22Rv1 (cell line): Measurements from ENCODE around the gene TNPO3.
A peak's percentile ranks its signal among the peaks of the same experiment; 100 is the strongest.

Experiments
- H3K27ac ChIP-seq: fragments of 450-650 bp; 2 replicates; pipeline ENCODE4 v1.5.1; 2017
- CTCF ChIP-seq: fragments of 450-650 bp; IDR thresholded peaks from 2 replicates; pipeline ENCODE4 v1.5.1; 2017; ENCODE audit warnings: mild to moderate bottlenecking
- ZFX ChIP-seq: fragments of 450-650 bp; IDR thresholded peaks from 2 replicates; pipeline ENCODE4 v1.6.1; 2017; ENCODE audit warnings: antibody characterized with exemption, borderline replicate concordance

The TNPO3 gene

DNA sequence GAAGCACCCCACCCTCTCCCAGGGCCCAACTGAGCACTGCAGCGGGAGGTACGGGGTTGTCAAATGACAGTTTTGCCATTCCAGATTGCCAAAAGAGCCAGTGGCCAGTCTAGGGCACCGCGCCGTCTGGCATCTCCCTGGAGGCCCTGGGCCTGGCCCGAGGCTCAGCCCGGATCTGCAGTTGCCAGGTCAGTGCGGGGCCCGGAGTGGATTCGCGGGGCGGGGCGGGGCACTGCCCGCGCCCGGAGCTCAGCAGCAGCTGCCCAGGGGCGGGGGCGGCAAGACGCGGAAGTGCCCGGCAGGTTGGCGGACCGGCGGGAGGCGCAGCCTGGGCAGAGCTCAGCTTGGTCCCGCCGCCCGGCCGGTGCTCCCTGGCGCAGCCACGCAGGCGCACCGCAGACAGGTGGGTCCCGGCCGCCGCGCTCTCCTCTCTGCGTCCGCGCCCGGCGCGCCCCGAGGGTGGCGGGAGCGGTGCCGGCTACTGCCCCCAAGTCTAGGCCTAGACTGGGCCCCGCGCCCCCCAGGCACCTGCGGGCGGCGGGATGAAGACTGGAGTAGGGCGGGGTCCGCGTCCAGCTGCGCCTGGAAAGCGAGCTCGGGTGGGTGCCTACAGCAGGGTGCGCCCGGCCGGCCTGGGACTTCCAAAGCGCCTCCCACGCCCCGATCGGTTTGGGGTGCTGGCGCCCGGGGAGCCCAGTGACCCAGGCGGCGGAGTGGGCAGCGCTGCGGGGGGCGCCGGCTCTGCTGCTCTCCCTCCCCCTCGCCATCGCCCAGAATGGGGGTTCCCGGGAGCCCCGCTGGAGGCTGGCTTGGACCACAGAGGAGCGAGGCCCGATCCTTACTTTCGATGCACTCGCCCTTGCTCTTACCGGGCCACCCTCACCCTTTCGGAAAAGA lies 117.0 kb downstream of the TNPO3 start, which contains the start of gene IRF5:
Gene IRF5, plus strand, starts transcription at position 281 of the 897 bp plus-strand sequence. CDS start 4,155 bp downstream, outside the sequence.
- H3K27ac ChIP-seq, result peak within 1 kb of the TSS; percentile 56
- 0 out of 2 replicates have a peak, but pooled peaks have one; percentile 12 for TF ChIP-seq CTCF
- TF ChIP-seq ZFX, result no peak

DNA sequence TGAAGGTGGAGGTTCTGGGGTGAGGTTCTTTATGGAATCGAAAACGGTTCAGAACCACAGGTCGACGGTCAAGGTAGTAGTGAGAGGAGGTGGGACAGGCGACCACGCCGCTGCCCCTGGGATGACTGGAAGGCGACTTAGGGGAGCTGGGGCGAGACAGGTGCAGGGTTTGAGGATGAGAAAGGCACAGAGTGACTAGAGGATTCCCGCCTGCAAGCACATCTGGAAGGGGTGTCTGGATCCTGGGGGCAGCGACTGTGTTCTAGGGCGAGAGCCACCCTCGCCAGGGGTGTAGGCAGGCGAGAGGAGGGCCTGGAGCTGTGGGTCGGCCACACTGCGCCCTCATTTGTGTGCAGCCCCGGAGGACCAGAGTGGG lies 117.7 kb downstream of the TNPO3 start:
- H3K27ac ChIP-seq, result peak overlapping the region; percentile 56
- TF ChIP-seq ZFX (no peak), CTCF (no peak)

- no peak for TF ChIP-seq CTCF
- TF ChIP-seq ZFX, result no peak
These were observed 118.1 kb downstream of the TNPO3 start for GRCh38 chr7:128936798-128937197.

DNA sequence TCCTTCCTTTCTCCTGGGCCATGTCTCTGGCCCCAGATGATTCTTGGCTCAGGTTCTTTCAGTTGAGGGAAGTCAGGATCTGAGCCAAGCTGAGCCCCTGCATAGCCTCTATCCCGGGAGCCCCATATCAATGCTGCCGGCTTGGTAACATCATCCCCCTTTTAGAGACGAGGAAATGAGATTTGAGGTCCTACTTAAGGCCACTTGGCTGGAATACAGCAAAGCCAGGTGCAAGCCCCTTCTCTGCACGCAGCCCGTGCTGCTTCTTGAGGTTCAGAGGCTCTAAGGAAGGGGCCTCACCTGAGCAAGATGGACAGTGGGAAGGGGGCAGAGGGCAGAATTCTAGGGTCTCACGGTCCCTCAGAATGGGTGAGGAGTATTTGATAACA lies 119.6 kb downstream of the TNPO3 start:
- H3K27ac ChIP-seq, result no peak overlapping the region
- TF ChIP-seq ZFX, result no peak
- TF ChIP-seq CTCF, result no peak

More at GRCh38 chr7:128936798-128937197, 118.1 kb downstream of the TNPO3 start:
- peak overlapping the region; percentile 56 for H3K27ac ChIP-seq

DNA sequence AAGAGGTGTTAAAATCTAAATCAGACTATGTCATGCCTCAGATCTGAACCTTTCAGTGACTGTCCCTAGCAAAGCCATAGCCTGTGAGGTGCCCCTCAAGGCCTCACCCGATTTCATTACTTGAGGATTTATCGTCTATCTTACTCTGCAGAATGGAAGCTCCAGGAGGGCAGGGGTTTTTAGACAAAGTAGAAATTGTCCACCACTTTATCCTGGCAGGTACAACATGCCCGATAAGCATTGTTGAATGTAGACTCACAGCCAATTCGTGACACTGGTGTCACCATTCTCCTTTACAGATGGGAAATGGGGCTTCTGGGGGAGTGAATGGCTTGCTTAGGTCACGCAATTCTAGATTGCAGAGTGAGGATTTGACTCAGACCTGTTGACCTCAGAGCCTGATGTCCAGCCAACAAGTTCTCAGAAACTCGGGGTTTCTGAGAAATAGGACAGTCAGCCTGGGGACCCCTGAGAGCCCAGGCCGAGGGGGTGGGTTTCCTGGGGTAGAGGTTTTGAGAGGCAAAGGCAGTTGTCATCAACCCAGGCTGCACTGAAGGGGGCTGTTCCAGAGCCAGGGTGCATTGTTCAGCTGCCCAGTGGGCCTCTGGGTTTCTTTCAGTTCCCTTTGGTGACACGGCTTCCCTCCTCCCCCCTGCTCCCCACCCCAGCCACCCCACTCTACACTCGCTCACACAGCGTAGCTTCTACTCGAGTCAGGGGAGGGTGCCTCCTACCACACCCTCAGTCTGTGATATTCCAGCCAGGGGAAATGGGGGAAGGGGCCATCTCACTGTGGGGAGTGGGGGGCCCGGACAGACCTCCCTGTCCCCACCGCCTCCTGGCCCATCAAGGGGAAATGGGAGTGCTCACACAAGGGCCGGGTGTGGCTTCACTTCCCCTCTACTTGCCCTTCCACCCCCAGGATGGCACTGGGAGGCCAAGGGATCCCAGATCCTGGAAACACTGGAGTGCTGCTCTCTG lies 120.3 kb downstream of the TNPO3 start:
- TF ChIP-seq ZFX (no peak), CTCF (no peak)
- H3K27ac ChIP-seq, result no peak overlapping the region

GRCh38 chr7:128933180-128933891 lies 121.6 kb downstream of the TNPO3 start:
- TF ChIP-seq CTCF, result no peak
- no peak for TF ChIP-seq ZFX
- no peak overlapping the region for H3K27ac ChIP-seq
